Upper lobe of left lung (tissue), 6 donors: ENCODE results near the gene MOSMO. TPM values are rescaled to one million over a fixed set of nuclear protein-coding genes. Genes with fewer than 3 reads are reported as not detected.
A peak's percentile ranks its signal among the peaks of the same experiment; 100 is the strongest.
"Not testable (repeated sequence)": the region's sequence is repeated elsewhere in the genome, so short reads cannot be mapped to it uniquely, and the experiment has no call there.

Source experiments
- ATAC-seq, 2 donors: fragments of 200-7000 bp; cut with Tn5 transposase; one replicate each; pipeline ENCODE4 v1.9.1; 2022; ENCODE audit warnings: mild to moderate bottlenecking in 2 of 2, moderate library complexity in 2 of 2; ENCODE audit not compliant: low FRiP score in 2 of 2
- DNase-seq, 2 donors: peaks; one replicate each; pipeline ENCODE4 v3.0.0-alpha.2; 2019 to 2020
- H3K27ac ChIP-seq, 4 donors: fragments of 200-600 bp; sonication (generic); one replicate each; pipeline ENCODE4 v1.5.1; 2016 to 2019
- H3K27me3 ChIP-seq, 4 donors: fragments of 200-600 bp; sonication (generic); one replicate each; pipeline ENCODE4 v1.5.1; 2017 to 2019
- H3K36me3 ChIP-seq, 4 donors: fragments of 200-600 bp; sonication (generic); one replicate each; pipeline ENCODE4 v1.5.1; 2016 to 2019
- H3K4me1 ChIP-seq, 4 donors: fragments of 200-600 bp; sonication (generic); one replicate each; pipeline ENCODE4 v1.5.1; 2018 to 2019
- H3K4me3 ChIP-seq, 4 donors: fragments of 200-600 bp; sonication (generic); one replicate each; pipeline ENCODE4 v1.5.1; 2017 to 2019; ENCODE audit warnings: mild to moderate bottlenecking in 2 of 4, moderate library complexity in 1 of 4
- H3K9me3 ChIP-seq, 4 donors: fragments of 200-600 bp; sonication (generic); one replicate each; pipeline ENCODE4 v1.5.1; 2018 to 2019
- CTCF ChIP-seq, 6 experiments: fragments of 450-650 bp in 4 of 6; fragments of 200-600 bp in 2 of 6; sonication (generic) in 2 of 6; IDR thresholded peaks; one replicate each; pipeline ENCODE4 v1.5.1; 2016 to 2019; ENCODE audit warnings: antibody characterized with exemption in 6 of 6
- EP300 ChIP-seq, 4 donors: sonication (generic); formaldehyde crosslinking; IDR thresholded peaks; one replicate each; pipeline ENCODE4 v1.5.1; 2017; ENCODE audit warnings: antibody characterized with exemption in 4 of 4, control low read depth in 2 of 4
- POLR2A ChIP-seq, 4 donors: fragments of 450-650 bp; IDR thresholded peaks; one replicate each; pipeline ENCODE4 v1.5.1; 2016 to 2017; ENCODE audit warnings: antibody characterized with exemption in 4 of 4, mild to moderate bottlenecking in 2 of 4
- POLR2AphosphoS5 ChIP-seq, 2 donors: sonication (generic); formaldehyde crosslinking; IDR thresholded peaks; one replicate each; pipeline ENCODE4 v1.5.1; 2017; ENCODE audit warnings: antibody characterized with exemption in 2 of 2
- WGBS, 2 donors: methylation state at CpG; one replicate each; pipeline ENCODE4 v1.1.5; 2017 to 2018; 5-methylcytosine and 5-hydroxymethylcytosine counted together
- total RNA-seq, 6 donors: library from RNA; depleted of rRNA in 4 of 6; stranded (reverse); fragments of >200 nt in 4 of 6; gene quantifications; one replicate each; pipeline versions ENCODE4 v1.1.0 to v1.2.1, GENCODE V29; 2016 to 2021
- donor health status: DM: no; HTN: no; CAD: no; lungs with moderate emphysema.
- donor health status: DM: no; HTN: yes; CAD: no; lungs with severe emphysema.

The MOSMO gene
- total RNA-seq, 6 donors from 2014 or later: 10.8 to 24.6 (median 15.9) TPM

DNA sequence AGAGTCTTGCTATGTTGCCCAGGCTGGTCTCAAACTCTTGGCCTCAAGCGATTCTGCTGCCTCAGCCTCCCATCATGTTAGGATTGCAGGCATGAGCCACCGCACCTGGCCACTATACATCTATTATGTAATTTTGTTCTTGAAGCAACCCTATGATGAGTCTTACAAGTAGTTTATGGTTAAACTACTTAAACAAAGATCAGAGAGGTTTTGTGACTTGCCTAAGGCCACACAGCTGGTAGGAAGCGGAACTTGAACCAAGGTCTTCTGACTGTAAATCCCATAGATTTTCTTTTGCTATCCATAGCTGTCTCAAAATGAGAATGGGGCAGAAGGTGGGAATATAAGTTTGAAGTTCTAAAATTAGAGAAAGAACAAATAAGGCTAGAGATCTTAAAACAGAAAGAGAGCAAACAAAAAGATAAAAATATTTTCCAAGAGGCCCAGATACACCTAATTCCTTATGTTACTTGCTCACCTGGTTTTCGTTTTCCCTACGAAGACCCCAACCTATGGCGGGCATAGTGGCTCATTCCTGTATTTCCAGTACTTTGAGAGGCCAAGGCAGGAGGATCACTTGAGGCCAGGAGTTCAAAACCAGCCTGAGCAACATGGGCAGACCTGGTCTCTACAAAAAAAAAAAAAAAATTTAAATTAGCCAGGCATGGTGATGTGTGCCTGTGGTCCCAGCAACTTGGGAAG is 116.8 kb downstream of the MOSMO start:
- TF ChIP-seq CTCF (IDR thresholded peaks at IDR 0.05): no peak
- no peak for TF ChIP-seq EP300 (IDR thresholded peaks at IDR 0.05)
- TF ChIP-seq POLR2A (IDR thresholded peaks at IDR 0.05): no peak
- TF ChIP-seq POLR2AphosphoS5 (IDR thresholded peaks at IDR 0.05): no peak
- 92 to 93% methylated on average over 6 of the region's 6 CpGs for WGBS, 2 donors
- Histone ChIP-seq H3K36me3 (no peaks in the 10 kb centered on the region), H3K27me3 (no peaks in the 10 kb centered on the region), H3K27ac (no peak overlapping the region), H3K4me1 (no peaks in the 10 kb centered on the region), H3K4me3 (no peak overlapping the region), H3K9me3 (no peaks in the 10 kb centered on the region)
- DNase-seq: no peak
- no peak for ATAC-seq

- WGBS, 2 donors: 86 to 92% methylated on average over 15 of the region's 15 CpGs
- DNase-seq (no peak), ATAC-seq (no peak)
- Histone ChIP-seq H3K27me3 (no peaks in the 10 kb centered on the region), H3K9me3 (no peaks in the 10 kb centered on the region), H3K36me3 (no peaks in the 10 kb centered on the region), H3K27ac (no peak overlapping the region), H3K4me1 (no peaks in the 10 kb centered on the region), H3K4me3 (no peak overlapping the region)
- no peak for TF ChIP-seq POLR2A (IDR thresholded peaks at IDR 0.05)
- TF ChIP-seq POLR2AphosphoS5 (IDR thresholded peaks at IDR 0.05): no peak
- TF ChIP-seq EP300 (IDR thresholded peaks at IDR 0.05): no peak
These were observed 118.2 kb downstream of the MOSMO start for GRCh38 chr16:22126037-22126558.

- H3K36me3 ChIP-seq, H3K4me1 ChIP-seq, H3K4me3 ChIP-seq, DNase-seq, H3K9me3 ChIP-seq, H3K27ac ChIP-seq, ATAC-seq, H3K27me3 ChIP-seq: not testable (repeated sequence)
- 88 to 94% methylated on average over 1 of the region's 1 CpG for WGBS, 2 donors
These were observed 120.6 kb downstream of the MOSMO start for GRCh38 chr16:22128537-22128936.

- no peak for ATAC-seq
- no peak for DNase-seq
- H3K4me3 ChIP-seq: no peak overlapping the region
- no peaks in the 10 kb centered on the region for H3K27me3 ChIP-seq
- no peaks in the 10 kb centered on the region for H3K9me3 ChIP-seq
- no peak overlapping the region for H3K27ac ChIP-seq
- H3K36me3 ChIP-seq: no peaks in the 10 kb centered on the region
- TF ChIP-seq CTCF (IDR thresholded peaks at IDR 0.05): no peak
- H3K4me1 ChIP-seq: no peaks in the 10 kb centered on the region
These were observed 122.6 kb downstream of the MOSMO start for GRCh38 chr16:22130528-22130927.

DNA sequence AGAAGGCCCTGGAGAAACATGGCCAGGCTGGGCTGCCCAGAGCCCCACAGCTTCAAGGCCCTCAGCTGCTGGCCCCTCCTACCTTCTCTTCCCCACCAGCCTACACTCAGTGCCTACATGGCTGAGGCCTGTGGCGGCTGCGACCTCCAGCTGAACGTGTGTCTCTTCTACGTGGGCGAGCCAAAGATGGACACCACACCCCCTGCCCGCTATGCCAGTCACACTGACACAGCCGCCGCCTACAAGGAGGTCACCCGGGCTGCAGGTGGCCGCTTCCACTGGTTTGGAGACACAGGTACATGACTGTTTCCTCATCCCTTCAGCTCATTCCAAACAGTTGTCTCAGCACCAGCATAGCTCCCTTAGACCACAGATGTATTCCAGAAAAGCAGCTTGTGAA is 124.9 kb downstream of the MOSMO start:
- Histone ChIP-seq H3K27me3 (no peaks in the 10 kb centered on the region), H3K27ac (no peak overlapping the region), H3K4me1 (no peaks in the 10 kb centered on the region), H3K9me3 (no peaks in the 10 kb centered on the region), H3K36me3 (no peaks in the 10 kb centered on the region), H3K4me3 (no peak overlapping the region)
- TF ChIP-seq POLR2A (IDR thresholded peaks at IDR 0.05) (no peak), EP300 (IDR thresholded peaks at IDR 0.05) (no peak), CTCF (IDR thresholded peaks at IDR 0.05) (no peak), POLR2AphosphoS5 (IDR thresholded peaks at IDR 0.05) (no peak)
- ATAC-seq (peak in 1 of 2 donors; percentile 8), DNase-seq (peak in 1 of 2 donors; percentile 69)
- WGBS, 2 donors: 90 to 93% methylated on average over 10 of the region's 10 CpGs

Other genes starting within 250 kb of the MOSMO start
- gene NPIPB4, start 150.4 kb upstream of the MOSMO start, total RNA-seq: 100 to 1,000 TPM in 4 of 6 donors, 10 to 100 TPM in 2; 60.8 to 474 (median 112) TPM
- gene UQCRC2, start 54.8 kb upstream of the MOSMO start, total RNA-seq: 100 to 1,000 TPM; 119 to 252 (median 155) TPM
- gene PDZD9, start 7.0 kb upstream of the MOSMO start, total RNA-seq: not detected
- 10 to 100 TPM in 3 of 6 donors, 1 to 10 TPM in 2, under 1 TPM in 1; 0.43 to 47.8 (median 14.9) TPM for gene VWA3A, start 84.4 kb downstream of the MOSMO start, total RNA-seq
- under 1 TPM in 3 of 6 donors, not detected in 3; 0.17 to 0.59 (median 0.22) TPM for gene SDR42E2, start 154.4 kb downstream of the MOSMO start, total RNA-seq
- 10 to 100 TPM; 16.9 to 48.2 (median 29.2) TPM for gene EEF2K, start 198.2 kb downstream of the MOSMO start, total RNA-seq